ENCODE measurements around the gene CBR4. TPM values are rescaled to one million over a fixed set of nuclear protein-coding genes. Genes with fewer than 3 reads are reported as not detected.

The CBR4 gene
- total RNA-seq, 1 experiment from 2014 or later: 33.6 TPM

- H3K18ac ChIP-seq (ENCODE audit: insufficient read length, low read depth, low read length): no peak overlapping the region
- no peak overlapping the region for H4K5ac ChIP-seq (ENCODE audit: insufficient read length, low read depth, low read length)
- H3K4ac ChIP-seq (ENCODE audit: low read depth, low read length): no peak overlapping the region
- H4K91ac ChIP-seq (ENCODE audit: insufficient read length, low read depth, low read length): no peak overlapping the region
- no peak overlapping the region for H3K9ac ChIP-seq (ENCODE audit: extremely low read depth, insufficient read length, low read length)
- no peaks in the 10 kb centered on the region for H4K20me1 ChIP-seq (ENCODE audit: control insufficient read depth, insufficient read depth, insufficient read length)
- no peak overlapping the region for H2BK15ac ChIP-seq (ENCODE audit: low read depth, low read length)
- no peak overlapping the region for H3K27ac Mint-ChIP-seq
- H3K9me3 ChIP-seq (ENCODE audit: control insufficient read depth, low read depth, low read length): no peaks in the 10 kb centered on the region
- WGBS (ENCODE audit: extremely low coverage, insufficient read length, low lambda C conversion rate): no CpG with 5 or more reads among the region's 5 CpGs
- H3K4me2 ChIP-seq (ENCODE audit: insufficient read depth, insufficient read length, low read length): no peak overlapping the region
- no peaks in the 10 kb centered on the region for H3K4me1 ChIP-seq (ENCODE audit: insufficient read depth, low read length)
- no peak overlapping the region for H3K4me3 Mint-ChIP-seq
- H4K8ac ChIP-seq (replicated peaks; ENCODE audit: insufficient read length, low read depth, low read length): no peak overlapping the region
- H3K36me3 Mint-ChIP-seq (ENCODE audit: insufficient read depth in 1 of 3, low read depth in 3 of 3): no peaks in the 10 kb centered on the region
- H3K56ac ChIP-seq (ENCODE audit: insufficient read length, low read depth, low read length): no peak overlapping the region
- H3K4me1 Mint-ChIP-seq: peaks cover 4 to 5% of the 10 kb centered on the region in 2 experiments
- no peak for DNase-seq
- H3K23ac ChIP-seq (ENCODE audit: insufficient read length, low read depth, low read length): no peak overlapping the region
- H3K79me2 ChIP-seq (ENCODE audit: insufficient read depth, low read length): no peaks in the 10 kb centered on the region
- no peak overlapping the region for H2AFZ ChIP-seq (ENCODE audit: low read length)
- H2BK5ac ChIP-seq (ENCODE audit: insufficient read length, low read length): no peak overlapping the region
- H2AK5ac ChIP-seq (ENCODE audit: insufficient read length, low read length): no peak overlapping the region
- H3K23me2 ChIP-seq (ENCODE audit: insufficient read length, low read depth, low read length, poor library complexity, severe bottlenecking): no peaks in the 10 kb centered on the region
- no peak overlapping the region for H2BK120ac ChIP-seq (ENCODE audit: low read depth, low read length, poor library complexity, severe bottlenecking)
- H2BK20ac ChIP-seq (ENCODE audit: low read depth, low read length, poor library complexity, severe bottlenecking): no peak overlapping the region
- no peaks in the 10 kb centered on the region for H3K79me1 ChIP-seq (ENCODE audit: insufficient read depth, low read depth, low read length, poor library complexity, severe bottlenecking)
- no peak overlapping the region for H2BK12ac ChIP-seq (ENCODE audit: insufficient read length, low read depth, low read length)
- H3K14ac ChIP-seq (ENCODE audit: insufficient read depth, low read length): no peak overlapping the region
- no peak overlapping the region for H3K27ac ChIP-seq (ENCODE audit: insufficient read length, low read depth, low read length)
- no peaks in the 10 kb centered on the region for H3K9me3 Mint-ChIP-seq
- TF ChIP-seq CTCF (conservative IDR thresholded peaks at IDR 0.05): no peak
- H3K27me3 Mint-ChIP-seq (ENCODE audit: low read depth): no peaks in the 10 kb centered on the region; the same call in 1 of the 2 replicates
- H3K27me3 ChIP-seq (ENCODE audit: insufficient read depth, low read length): no peaks in the 10 kb centered on the region
- no peak overlapping the region for H3T11ph ChIP-seq (ENCODE audit: low read length)
Observed at GRCh38 chr4:169044714-169045447, 34.8 kb upstream of the CBR4 start.
